ENCODE data around the gene MYL1. TPM values are rescaled to one million over a fixed set of nuclear protein-coding genes. Genes with fewer than 3 reads are reported as not detected.

Gene MYL1
- polyA plus RNA-seq, 3 donors from 2014 or later, result not detected

DNA sequence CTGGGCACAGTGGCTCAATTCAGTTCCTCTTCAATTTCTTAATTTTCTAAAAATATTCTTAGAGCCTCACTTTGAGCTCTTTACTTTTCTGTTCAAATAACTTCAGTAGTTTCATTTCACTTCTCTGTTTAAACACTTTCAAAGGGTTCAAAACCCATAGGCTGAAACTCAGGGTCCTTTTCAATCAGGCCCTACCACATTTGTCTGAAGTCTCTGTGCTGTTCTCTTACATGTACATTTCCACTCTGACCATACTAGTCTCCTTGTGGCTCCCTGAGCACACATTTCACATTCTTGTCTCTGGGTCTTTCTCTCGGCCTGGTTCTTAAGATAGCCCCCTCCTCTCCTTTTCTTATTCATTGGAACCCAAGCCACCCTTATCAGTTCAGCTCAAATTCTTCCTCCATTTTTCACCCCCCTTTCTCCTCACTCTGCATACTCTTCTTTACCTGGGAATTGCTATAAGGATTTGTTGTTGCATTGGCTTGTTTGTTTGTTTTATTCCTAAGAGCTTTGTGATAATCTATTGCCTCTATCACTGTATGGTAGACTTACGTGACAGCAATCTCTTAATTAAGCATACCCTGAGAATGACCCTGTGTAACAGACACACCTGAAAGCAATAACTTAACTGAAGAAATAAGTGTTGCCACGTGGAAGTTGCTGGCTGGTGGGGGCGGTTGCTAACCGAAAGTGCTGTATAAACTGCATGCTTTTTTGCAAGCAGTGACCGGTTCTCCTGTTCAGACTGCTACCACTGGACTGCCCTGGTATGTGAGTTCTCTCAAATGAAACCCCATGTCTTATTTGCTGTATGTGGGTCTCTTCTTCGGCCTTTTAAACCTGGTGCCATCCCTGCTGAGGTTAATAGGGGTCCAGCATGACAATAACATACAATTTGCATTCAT lies 62.0 kb downstream of the MYL1 start:
- H3K27ac Mint-ChIP-seq, result no peak overlapping the region
- no peaks in the 10 kb centered on the region for H3K27me3 Mint-ChIP-seq (ENCODE audit: low read depth in 3 of 3)
- H3K4me1 Mint-ChIP-seq, result no peaks in the 10 kb centered on the region

DNA sequence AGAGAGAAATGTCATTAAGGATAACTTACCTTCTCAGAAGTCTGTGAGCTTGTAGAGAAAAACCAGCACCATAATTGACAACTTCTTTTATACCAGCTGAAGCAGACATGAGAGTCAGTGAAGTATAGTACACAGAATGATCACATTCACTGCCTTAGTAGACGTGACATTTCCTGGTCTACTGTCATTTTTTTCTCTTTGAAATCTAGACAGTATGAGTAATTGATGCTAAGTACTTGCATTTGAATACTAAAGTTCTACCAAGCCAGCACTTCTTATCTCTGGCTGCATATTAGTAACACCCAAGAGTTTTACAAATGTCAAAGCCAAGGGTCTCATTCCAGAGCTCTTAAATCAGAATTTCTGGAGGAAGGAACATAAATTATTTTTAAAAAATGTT lies 64.4 kb downstream of the MYL1 start:
- no peaks in the 10 kb centered on the region for H3K9me3 Mint-ChIP-seq
- H3K4me3 Mint-ChIP-seq, result no peak overlapping the region
- no peak overlapping the region for H3K27ac Mint-ChIP-seq
- H3K36me3 Mint-ChIP-seq, result no peaks in the 10 kb centered on the region
- peaks cover 0 to 3% (median 1%) of the 10 kb centered on the region in 3 donors for H3K27me3 Mint-ChIP-seq (ENCODE audit: low read depth in 3 of 3)
- no peak for DNase-seq
- H3K4me1 Mint-ChIP-seq, result no peaks in the 10 kb centered on the region

More for the DNA sequence above, 62.0 kb downstream of the MYL1 start:
- H3K9me3 Mint-ChIP-seq, result no peaks in the 10 kb centered on the region
- no peak for DNase-seq
- no peaks in the 10 kb centered on the region for H3K36me3 Mint-ChIP-seq
- no peak overlapping the region for H3K4me3 Mint-ChIP-seq

Other genes with a start within 250 kb of the MYL1 start
- gene KANSL1L, start 143.8 kb downstream of the MYL1 start, polyA plus RNA-seq, result 1 to 10 TPM; 1.0 to 1.4 (median 1.1) TPM
- gene ACADL, start 89.7 kb downstream of the MYL1 start, polyA plus RNA-seq, result not detected
- gene LANCL1, start 161.6 kb upstream of the MYL1 start, polyA plus RNA-seq, result 10 to 100 TPM; 20.4 to 28.7 (median 26.6) TPM
- gene CPS1, start 241.4 kb upstream of the MYL1 start, polyA plus RNA-seq, result not detected